Type B pancreatic cell (in vitro differentiated cells): ENCODE data around the gene SMAD7. TPM values are rescaled to one million over a fixed set of nuclear protein-coding genes. Genes with fewer than 3 reads are reported as not detected.
A peak's percentile ranks its signal among the peaks of the same experiment; 100 is the strongest.

Experiments
- DNase-seq: peaks from one replicate; pipeline ENCODE4 v3.0.0; 2021; ENCODE audit warnings: mixed read lengths; ENCODE audit not compliant: unreplicated experiment; ENCODE audit errors: extremely low spot score
- H3K27ac Mint-ChIP-seq: 2 replicates; pipeline ENCODE4 v1.8.0; 2021; ENCODE audit warnings: mild to moderate bottlenecking, mixed read lengths
- H3K27me3 Mint-ChIP-seq: 2 replicates; pipeline ENCODE4 v1.8.0; 2021; ENCODE audit warnings: mixed read lengths
- H3K36me3 Mint-ChIP-seq: 2 replicates; pipeline ENCODE4 v1.8.0; 2021; ENCODE audit warnings: mixed read lengths
- H3K4me1 Mint-ChIP-seq: one replicate; pipeline ENCODE4 v1.8.0; 2021; ENCODE audit warnings: mixed read lengths; ENCODE audit not compliant: unreplicated experiment
- H3K4me3 Mint-ChIP-seq: 2 replicates; pipeline ENCODE4 v1.8.0; 2021; ENCODE audit warnings: mild to moderate bottlenecking, mixed read lengths
- H3K9me3 Mint-ChIP-seq: 2 replicates; pipeline ENCODE4 v1.8.0; 2021; ENCODE audit warnings: mixed read lengths
- total RNA-seq: library from RNA; stranded (reverse); gene quantifications from 2 replicates; pipeline ENCODE4 v1.2.1, GENCODE V29; 2021; ENCODE audit warnings: low replicate concordance
- TF ChIP-seq, protein P1 (sequence below): fragments of 200-600 bp; sonication (generic); conservative IDR thresholded peaks from 2 replicates; pipeline ENCODE4 v1.5.0; 2021; ENCODE audit warnings: antibody characterized with exemption, mild to moderate bottlenecking

SMAD7 gene
- total RNA-seq, 1 donor from 2014 or later = 17.8 TPM

DNA sequence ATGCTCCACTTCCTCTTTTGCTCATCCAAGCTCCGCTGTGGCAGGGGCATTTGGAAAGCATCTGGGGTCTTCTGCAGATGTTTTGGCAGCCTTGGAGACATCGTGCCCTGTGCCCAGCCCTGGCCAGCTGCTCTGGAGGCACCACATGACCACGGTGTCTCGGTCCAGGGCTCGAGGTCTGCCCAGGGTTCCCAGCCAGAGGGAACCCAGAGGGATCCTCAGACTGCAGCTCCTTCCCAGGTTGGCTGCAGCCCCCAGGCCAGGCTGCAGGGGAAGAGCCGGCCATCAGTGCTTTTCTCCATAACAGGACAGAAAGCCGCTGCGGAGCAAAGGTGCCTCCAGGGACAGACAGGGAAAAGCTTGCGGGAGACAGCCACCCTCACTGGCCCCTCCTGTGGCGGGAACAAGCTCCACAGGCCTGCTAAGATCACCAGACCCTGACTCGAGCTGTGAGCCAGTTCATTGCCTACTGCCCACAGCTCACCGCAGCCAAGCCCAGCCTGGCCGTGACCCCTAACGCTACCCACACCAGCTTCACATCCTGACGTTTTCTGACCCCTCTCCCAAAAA lies 74.7 kb downstream of the SMAD7 start:
- Mint-ChIP-seq H3K4me3 (no peak overlapping the region), H3K4me1 (peaks cover 19% of the 10 kb centered on the region), H3K36me3 (peaks cover 4% of the 10 kb centered on the region), H3K9me3 (peaks cover 6% of the 10 kb centered on the region), H3K27ac (no peak overlapping the region), H3K27me3 (no peaks in the 10 kb centered on the region)
- TF ChIP-seq, protein P1, sequence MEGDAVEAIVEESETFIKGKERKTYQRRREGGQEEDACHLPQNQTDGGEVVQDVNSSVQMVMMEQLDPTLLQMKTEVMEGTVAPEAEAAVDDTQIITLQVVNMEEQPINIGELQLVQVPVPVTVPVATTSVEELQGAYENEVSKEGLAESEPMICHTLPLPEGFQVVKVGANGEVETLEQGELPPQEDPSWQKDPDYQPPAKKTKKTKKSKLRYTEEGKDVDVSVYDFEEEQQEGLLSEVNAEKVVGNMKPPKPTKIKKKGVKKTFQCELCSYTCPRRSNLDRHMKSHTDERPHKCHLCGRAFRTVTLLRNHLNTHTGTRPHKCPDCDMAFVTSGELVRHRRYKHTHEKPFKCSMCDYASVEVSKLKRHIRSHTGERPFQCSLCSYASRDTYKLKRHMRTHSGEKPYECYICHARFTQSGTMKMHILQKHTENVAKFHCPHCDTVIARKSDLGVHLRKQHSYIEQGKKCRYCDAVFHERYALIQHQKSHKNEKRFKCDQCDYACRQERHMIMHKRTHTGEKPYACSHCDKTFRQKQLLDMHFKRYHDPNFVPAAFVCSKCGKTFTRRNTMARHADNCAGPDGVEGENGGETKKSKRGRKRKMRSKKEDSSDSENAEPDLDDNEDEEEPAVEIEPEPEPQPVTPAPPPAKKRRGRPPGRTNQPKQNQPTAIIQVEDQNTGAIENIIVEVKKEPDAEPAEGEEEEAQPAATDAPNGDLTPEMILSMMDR = no peak
- DNase-seq = no peak

DNA sequence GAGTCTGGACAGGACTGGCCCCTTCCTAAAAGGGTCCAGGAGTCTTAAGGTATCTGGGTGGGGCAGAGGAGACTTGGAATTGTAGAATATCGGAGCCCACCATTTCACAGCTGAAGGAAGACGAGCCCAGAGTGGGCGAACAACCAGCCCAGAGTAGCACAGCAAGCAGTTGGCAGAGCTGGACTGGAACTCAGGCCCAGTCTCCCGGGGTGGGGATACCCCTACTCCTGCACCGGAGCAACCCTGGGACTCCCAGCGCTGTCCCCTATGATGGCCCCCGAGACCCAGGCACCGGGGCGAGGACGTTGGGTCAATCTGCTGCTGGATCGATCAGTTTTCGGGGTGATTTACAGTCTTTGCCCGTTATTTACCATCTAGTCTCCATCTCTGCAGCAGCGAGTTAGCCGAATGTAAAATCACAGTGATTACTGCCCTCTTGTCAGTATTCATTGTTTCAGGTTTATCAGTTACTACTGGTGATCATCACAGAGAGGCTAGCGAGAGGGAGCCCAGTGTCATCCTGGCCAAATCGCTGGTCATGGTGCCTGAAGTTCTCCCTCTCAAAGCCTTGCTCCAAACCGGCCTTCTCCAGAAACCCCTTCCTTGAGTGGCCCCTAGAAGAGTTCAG lies 75.3 kb downstream of the SMAD7 start:
- no peak for DNase-seq
- Mint-ChIP-seq H3K27ac (no peak overlapping the region), H3K4me1 (peaks cover 19% of the 10 kb centered on the region), H3K36me3 (peaks cover 4% of the 10 kb centered on the region), H3K27me3 (no peaks in the 10 kb centered on the region), H3K9me3 (peaks cover 3% of the 10 kb centered on the region), H3K4me3 (no peak overlapping the region)
- TF ChIP-seq, protein P1 = no peak

DNA sequence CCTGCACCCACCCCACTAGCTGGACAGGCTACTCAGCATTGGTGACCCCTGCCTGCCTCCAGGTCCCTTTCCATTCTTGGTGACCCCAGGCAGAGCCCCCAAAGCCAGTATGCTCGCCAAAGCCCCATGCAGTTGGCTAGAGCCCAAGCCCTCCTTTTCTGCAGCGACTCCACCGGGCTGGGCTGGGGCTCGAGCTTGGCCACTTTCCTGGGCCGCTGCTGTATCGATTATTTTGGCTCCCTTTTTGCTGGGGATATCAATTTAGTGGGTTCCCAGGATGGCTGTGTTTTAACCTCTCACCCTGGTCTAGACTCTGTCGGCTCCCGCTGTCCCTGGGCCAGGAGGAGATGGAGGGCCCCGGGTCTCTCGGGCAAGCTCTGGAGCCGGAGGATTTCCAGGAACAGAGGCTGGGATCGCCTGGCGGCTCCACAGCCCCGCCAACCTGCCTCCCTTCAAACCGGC lies 76.0 kb downstream of the SMAD7 start:
- H3K4me3 Mint-ChIP-seq = no peak overlapping the region
- H3K36me3 Mint-ChIP-seq = no peaks in the 10 kb centered on the region
- H3K4me1 Mint-ChIP-seq = peaks cover 19% of the 10 kb centered on the region
- H3K27me3 Mint-ChIP-seq = no peaks in the 10 kb centered on the region
- H3K9me3 Mint-ChIP-seq = no peaks in the 10 kb centered on the region
- TF ChIP-seq, protein P1 = no peak
- no peak for DNase-seq
- H3K27ac Mint-ChIP-seq = no peak overlapping the region

DNA sequence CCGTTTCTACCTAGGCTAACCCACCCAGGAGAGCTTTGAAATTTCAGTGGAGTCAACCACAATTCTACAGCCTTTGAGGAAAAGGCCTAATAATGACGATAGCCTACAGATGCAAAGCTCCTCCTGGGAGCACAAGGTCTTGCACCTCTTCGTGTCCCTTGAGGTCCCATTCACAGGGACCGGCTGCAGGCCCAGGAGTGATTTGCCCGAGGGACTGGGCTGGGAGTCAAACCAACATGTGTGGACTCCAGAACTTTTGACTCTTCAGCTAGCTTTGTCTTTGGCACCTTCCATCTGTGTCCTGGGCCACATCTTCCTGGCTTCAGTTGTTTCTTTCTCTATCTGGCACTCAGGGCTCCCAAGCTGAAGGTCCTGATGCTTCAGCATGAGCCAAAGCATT lies 76.5 kb downstream of the SMAD7 start:
- peaks cover 19% of the 10 kb centered on the region for H3K4me1 Mint-ChIP-seq
- no peaks in the 10 kb centered on the region for H3K9me3 Mint-ChIP-seq
- TF ChIP-seq, protein P1 = no peak
- no peak overlapping the region for H3K27ac Mint-ChIP-seq
- DNase-seq = no peak
- H3K4me3 Mint-ChIP-seq = no peak overlapping the region
- no peaks in the 10 kb centered on the region for H3K36me3 Mint-ChIP-seq
- H3K27me3 Mint-ChIP-seq = no peaks in the 10 kb centered on the region

DNA sequence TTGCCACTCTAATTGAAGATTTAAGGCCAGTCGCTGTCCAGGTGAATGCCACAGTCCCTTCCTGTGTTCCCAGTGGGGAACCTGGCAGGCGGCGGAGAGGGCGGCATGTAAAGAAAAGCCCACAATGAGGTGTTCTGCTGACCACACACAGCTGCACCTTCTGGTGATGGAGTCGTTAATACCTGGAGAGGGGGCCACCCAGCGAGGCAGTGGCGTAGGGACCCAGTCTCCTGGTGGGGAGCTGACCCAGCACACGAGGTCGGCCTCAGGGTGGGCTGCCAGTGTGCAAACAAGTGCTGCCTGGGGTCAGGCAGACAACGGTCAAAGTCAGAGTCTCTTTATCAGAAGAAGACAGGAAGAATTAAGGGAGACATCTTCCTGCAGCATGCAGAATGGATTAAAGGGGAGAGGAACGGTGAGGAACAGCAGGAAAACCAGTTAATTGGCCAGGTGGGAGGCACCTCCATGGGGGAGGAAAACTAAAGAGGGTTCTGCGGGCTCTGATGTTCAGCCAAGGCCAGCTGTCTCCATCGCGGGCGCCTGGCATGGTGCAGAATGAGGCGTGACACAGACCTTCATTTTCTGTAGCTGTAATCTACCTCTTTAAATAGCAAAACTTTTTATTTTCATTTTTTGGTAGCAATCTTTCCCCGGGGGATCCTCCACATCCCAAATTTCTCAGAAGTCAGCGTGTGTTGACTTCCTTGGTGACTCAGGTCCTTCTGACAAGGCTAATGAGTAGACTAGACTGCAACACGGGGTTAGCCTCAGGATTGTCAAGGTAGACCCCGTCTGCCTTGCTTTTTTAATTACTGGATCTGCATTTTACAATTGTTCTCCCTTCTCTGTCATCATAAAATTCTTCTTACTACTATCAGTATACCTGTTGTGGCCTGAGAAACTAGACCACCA lies 78.3 kb downstream of the SMAD7 start:
- Mint-ChIP-seq H3K4me3 (no peak overlapping the region), H3K9me3 (no peaks in the 10 kb centered on the region), H3K4me1 (peaks cover 21% of the 10 kb centered on the region), H3K27me3 (no peaks in the 10 kb centered on the region), H3K27ac (peak overlapping the region; percentile 32), H3K36me3 (no peaks in the 10 kb centered on the region)
- DNase-seq = no peak
- TF ChIP-seq, protein P1 = no peak
